Measurements from ENCODE around the gene RNF220.

Gene RNF220

GRCh38 chr1:44674113-44675000 is 269.3 kb downstream of the RNF220 start, which contains the start of the genes ARMH1 and TMEM53:
Gene ARMH1, plus strand, starts transcription at chr1:44674714. Its CDS starts 14,984 bp downstream, at chr1:44689698.
Gene TMEM53, minus strand, starts transcription at chr1:44674481. Its CDS starts 90 bp downstream, at chr1:44674391.
- 0 out of 2 replicates have a peak, but pooled peaks have one; percentile 28 for TF ChIP-seq TAF1 (IDR thresholded peaks at IDR 0.05; ENCODE audit: borderline replicate concordance, low read depth, low read length)
- TF ChIP-seq POLR2A (IDR thresholded peaks at IDR 0.05; ENCODE audit: low read depth, low read length), result peak; percentile 55; the same call in 1 of the 2 replicates
- peak; percentile 71 for TF ChIP-seq POLR2AphosphoS5 (IDR thresholded peaks at IDR 0.05; ENCODE audit: low read depth, low read length)
- FAIRE-seq, result peak; percentile 97
- peak; percentile 91 for DNase-seq (ENCODE audit: insufficient read length)

GRCh38 chr1:44675186-44675585 is 270.1 kb downstream of the RNF220 start:
- DNase-seq (ENCODE audit: insufficient read length) (no peak), FAIRE-seq (no peak)
- no peak for TF ChIP-seq POLR2AphosphoS5 (IDR thresholded peaks at IDR 0.05; ENCODE audit: low read depth, low read length)
- no peak for TF ChIP-seq TAF1 (IDR thresholded peaks at IDR 0.05; ENCODE audit: borderline replicate concordance, low read depth, low read length)
- no peak for TF ChIP-seq POLR2A (IDR thresholded peaks at IDR 0.05; ENCODE audit: low read depth, low read length)

GRCh38 chr1:44676484-44677200 is 271.6 kb downstream of the RNF220 start:
- peak; percentile 30 for FAIRE-seq
- TF ChIP-seq POLR2AphosphoS5 (IDR thresholded peaks at IDR 0.05; ENCODE audit: low read depth, low read length), result no peak
- TF ChIP-seq TAF1 (IDR thresholded peaks at IDR 0.05; ENCODE audit: borderline replicate concordance, low read depth, low read length), result no peak
- no peak for TF ChIP-seq POLR2A (IDR thresholded peaks at IDR 0.05; ENCODE audit: low read depth, low read length)
- DNase-seq (ENCODE audit: insufficient read length), result no peak

GRCh38 chr1:44677201-44677766 is 272.2 kb downstream of the RNF220 start:
- peak; percentile 78 for FAIRE-seq
- DNase-seq (ENCODE audit: insufficient read length), result no peak
- TF ChIP-seq POLR2A (IDR thresholded peaks at IDR 0.05; ENCODE audit: low read depth, low read length) (no peak), TAF1 (IDR thresholded peaks at IDR 0.05; ENCODE audit: borderline replicate concordance, low read depth, low read length) (no peak), POLR2AphosphoS5 (IDR thresholded peaks at IDR 0.05; ENCODE audit: low read depth, low read length) (no peak)

- TF ChIP-seq POLR2AphosphoS5 (IDR thresholded peaks at IDR 0.05; ENCODE audit: low read depth, low read length) (no peak), POLR2A (IDR thresholded peaks at IDR 0.05; ENCODE audit: low read depth, low read length) (no peak), TAF1 (IDR thresholded peaks at IDR 0.05; ENCODE audit: borderline replicate concordance, low read depth, low read length) (no peak)
- DNase-seq (ENCODE audit: insufficient read length) (no peak), FAIRE-seq (no peak)
Observed at GRCh38 chr1:44678120-44678519, 273.1 kb downstream of the RNF220 start.

GRCh38 chr1:44678626-44679025 is 273.6 kb downstream of the RNF220 start:
- DNase-seq (ENCODE audit: insufficient read length) (no peak), FAIRE-seq (no peak)
- TF ChIP-seq POLR2AphosphoS5 (IDR thresholded peaks at IDR 0.05; ENCODE audit: low read depth, low read length) (no peak), TAF1 (IDR thresholded peaks at IDR 0.05; ENCODE audit: borderline replicate concordance, low read depth, low read length) (no peak), POLR2A (IDR thresholded peaks at IDR 0.05; ENCODE audit: low read depth, low read length) (no peak)

GRCh38 chr1:44679468-44679867 is 274.4 kb downstream of the RNF220 start:
- DNase-seq (ENCODE audit: insufficient read length) (no peak), FAIRE-seq (no peak)
- TF ChIP-seq POLR2A (IDR thresholded peaks at IDR 0.05; ENCODE audit: low read depth, low read length), result no peak
- no peak for TF ChIP-seq TAF1 (IDR thresholded peaks at IDR 0.05; ENCODE audit: borderline replicate concordance, low read depth, low read length)
- no peak for TF ChIP-seq POLR2AphosphoS5 (IDR thresholded peaks at IDR 0.05; ENCODE audit: low read depth, low read length)

- FAIRE-seq, result no peak
- no peak for DNase-seq (ENCODE audit: insufficient read length)
- TF ChIP-seq TAF1 (IDR thresholded peaks at IDR 0.05; ENCODE audit: borderline replicate concordance, low read depth, low read length) (no peak), POLR2AphosphoS5 (IDR thresholded peaks at IDR 0.05; ENCODE audit: low read depth, low read length) (no peak), POLR2A (IDR thresholded peaks at IDR 0.05; ENCODE audit: low read depth, low read length) (no peak)
Observed at GRCh38 chr1:44681905-44682882, 277.1 kb downstream of the RNF220 start.

GRCh38 chr1:44682883-44683265 is 277.8 kb downstream of the RNF220 start:
- DNase-seq (ENCODE audit: insufficient read length) (no peak), FAIRE-seq (no peak)
- no peak for TF ChIP-seq TAF1 (IDR thresholded peaks at IDR 0.05; ENCODE audit: borderline replicate concordance, low read depth, low read length)
- TF ChIP-seq POLR2AphosphoS5 (IDR thresholded peaks at IDR 0.05; ENCODE audit: low read depth, low read length), result no peak
- no peak for TF ChIP-seq POLR2A (IDR thresholded peaks at IDR 0.05; ENCODE audit: low read depth, low read length)

GRCh38 chr1:44684525-44684924 is 279.5 kb downstream of the RNF220 start:
- peak; percentile 53 for DNase-seq (ENCODE audit: insufficient read length)
- peak; percentile 95 for FAIRE-seq
- no peak; the same call in 1 of the 2 replicates for TF ChIP-seq TAF1 (IDR thresholded peaks at IDR 0.05; ENCODE audit: borderline replicate concordance, low read depth, low read length)
- 0 out of 2 replicates have a peak, but pooled peaks have one; percentile 21 for TF ChIP-seq POLR2A (IDR thresholded peaks at IDR 0.05; ENCODE audit: low read depth, low read length)
- peak; percentile 56; the same call in 1 of the 2 replicates for TF ChIP-seq POLR2AphosphoS5 (IDR thresholded peaks at IDR 0.05; ENCODE audit: low read depth, low read length)

Data from GM12892 (cell line).